DMS 273 treated with DMSO at 0.1 percent for 48 hours (cell line): ENCODE measurements around the gene MFAP3L.
"Not testable (repeated sequence)": the region's sequence is repeated elsewhere in the genome, so short reads cannot be mapped to it uniquely, and the experiment has no call there.

Experiments used
- DNase-seq: peaks from one replicate; lab custom pipeline; 2025; lab: John Stamatoyannopoulos, UW

Gene MFAP3L

DNA sequence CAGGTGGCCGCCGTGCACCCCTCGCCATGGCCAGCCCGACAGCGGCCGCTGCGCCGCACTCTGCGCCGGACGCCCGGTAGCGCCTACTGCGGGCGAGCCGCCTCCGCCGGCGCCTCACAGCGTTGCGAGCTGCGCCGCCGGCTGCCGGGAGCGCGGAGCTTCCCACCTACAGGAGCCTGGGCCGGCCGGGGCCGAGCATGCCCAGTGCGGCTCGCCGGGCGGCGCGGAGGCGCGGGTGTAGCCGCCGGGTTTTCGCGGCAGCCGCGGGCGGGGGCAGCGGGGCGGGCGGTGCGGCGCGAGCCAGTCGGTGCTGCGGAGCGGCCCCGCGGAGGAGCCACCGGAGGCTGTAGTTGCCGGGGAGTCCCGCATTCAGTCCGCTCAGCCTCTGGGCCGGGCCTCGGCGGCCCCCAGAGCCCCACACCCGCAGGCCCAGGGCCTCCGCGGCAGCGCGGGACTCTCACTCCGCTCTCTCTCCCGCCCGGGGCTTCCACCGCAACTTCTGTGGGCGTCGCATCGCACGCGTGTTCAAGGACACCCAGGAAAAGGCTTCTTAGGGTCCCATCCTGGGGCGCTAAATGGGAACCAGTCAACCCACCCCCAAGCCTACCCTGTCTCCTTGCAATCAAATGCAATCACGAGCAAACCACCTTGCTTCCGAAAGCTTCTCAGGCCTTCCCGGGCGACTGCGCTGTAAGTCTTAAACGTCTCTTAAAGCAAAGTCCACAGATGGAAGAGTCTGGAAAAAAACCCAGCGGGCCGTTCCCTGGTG, at the start of gene MFAP3L:
TSS of gene MFAP3L (minus strand) at position 143 of the 769 bp plus-strand sequence. CDS start 20,518 bp downstream, outside the sequence.
- peak; percentile 45 for DNase-seq

DNA sequence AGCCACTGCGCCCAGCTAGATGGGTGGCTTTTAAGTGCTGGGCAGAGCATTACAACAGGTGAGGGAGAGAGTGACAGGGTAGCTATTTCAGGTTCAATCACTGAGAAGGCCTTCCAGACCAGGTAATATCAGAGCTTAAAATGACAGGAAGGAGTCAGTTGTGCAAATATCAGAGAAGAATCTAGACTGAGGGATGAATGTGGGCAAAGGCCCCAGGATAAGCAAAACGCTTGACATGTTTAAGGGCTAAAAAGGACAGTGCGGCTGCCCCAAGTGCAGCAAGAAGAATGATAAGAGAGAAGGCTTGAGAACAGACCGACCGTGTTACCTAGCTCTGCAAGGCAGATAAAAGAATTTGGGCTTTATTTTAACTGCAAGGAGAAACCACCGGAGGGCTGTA, 45.0 kb upstream of the MFAP3L start:
- no peak for DNase-seq

DNA sequence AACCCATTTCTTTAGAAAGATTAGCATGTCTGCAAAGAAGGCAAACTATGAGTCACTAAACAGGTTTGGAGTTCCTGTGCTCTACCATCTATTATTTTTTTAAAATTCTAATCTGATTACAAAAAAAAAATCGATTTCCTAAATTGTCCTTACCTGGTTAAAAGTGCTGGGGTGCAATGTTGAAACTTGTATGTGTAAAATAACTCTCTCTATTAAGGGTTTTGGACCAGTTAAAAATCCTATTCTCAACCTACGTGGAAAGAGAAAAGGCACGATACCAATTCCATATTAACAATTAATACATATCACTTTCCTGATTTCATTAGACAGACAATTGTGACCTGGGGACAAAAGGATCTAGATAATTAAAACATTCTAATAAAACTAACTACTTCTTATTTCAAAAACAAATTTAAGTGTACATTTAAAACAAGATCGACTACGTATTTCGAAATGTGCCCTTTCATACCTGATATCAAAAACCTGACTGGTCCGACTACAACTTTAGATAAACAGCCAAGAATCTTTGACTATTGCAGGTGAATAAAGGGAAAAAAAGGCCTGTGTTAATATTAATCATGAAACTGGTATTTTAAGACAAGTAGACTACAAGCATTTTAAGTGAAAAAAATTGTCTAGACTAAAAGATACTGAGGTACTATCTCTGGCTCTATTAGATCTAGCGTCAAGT, 42.4 kb upstream of the MFAP3L start:
- no peak for DNase-seq

DNA sequence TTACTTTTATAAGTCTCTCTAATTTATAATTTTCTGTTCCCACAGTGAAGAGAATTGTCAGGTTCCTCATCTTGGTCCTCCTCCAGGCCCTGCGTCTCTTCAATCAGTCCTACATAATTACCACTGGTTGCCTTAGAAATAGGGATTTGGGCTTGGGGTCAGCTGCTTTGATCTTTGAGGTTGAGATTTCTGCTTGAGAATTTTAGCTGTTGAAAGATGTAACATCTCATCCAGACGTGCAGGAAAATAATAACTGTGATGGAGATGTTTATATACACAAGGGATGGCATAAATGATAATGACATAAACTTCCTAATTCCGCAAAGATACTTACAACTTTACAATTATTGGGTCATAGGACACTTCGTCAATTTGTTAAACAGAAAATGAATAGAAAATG, 33.2 kb upstream of the MFAP3L start:
- DNase-seq: no peak

DNA sequence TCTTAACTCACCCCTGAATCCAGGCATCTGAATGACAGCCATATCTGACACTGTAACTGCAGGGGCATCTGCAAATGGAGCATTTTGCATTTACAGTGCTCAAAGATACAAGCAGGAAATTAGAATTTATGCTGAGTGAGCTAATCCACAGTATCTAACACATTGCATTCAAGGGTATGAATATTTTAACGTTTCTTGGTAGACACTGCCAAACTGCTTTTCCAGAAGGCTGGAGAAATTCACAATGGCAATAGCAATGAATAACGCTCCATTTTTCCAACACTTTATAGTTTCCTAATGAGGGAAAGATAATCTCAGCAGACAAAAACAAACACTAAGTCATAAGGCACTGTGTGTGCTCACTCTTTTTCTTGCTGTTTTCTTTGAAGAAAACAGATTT, 32.6 kb upstream of the MFAP3L start:
- no peak for DNase-seq

DNA sequence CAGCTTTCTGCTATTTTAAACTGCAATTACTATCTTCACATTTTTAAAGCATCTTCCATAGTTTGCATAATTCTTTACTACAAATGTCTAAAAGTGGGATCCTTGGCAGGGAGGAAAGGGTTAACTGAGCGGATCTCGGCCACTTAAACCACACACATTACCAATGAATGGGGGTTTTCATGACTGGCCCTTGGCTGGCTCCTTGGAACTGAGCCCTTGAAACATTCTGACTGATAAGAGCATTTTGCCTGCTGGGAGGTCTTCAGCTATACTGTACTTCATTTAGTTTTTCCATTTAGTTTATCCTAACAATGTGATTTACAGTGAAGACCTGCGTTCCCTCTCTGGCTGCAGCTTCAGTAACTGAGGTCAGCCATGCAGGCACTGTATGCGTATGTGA, 31.7 kb upstream of the MFAP3L start:
- no peak for DNase-seq

DNA sequence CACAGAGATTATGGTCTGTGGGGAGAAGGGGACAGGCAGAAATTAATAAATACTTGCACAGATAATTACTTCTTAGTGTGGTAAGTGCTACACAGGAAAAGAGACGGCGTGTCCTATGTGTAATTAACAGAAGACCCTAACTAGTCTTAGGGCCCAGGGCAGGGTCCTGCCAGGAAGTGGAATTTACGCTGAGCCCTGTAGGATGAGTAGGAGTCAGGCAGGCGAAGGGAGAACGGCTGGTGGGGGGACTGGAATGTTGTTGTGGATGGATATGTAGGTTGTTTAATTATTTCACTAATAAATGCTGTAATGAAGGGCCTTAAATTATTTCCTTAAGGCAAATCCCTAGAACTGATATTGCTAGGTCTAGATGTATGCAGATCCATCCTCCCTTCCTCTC, 26.7 kb upstream of the MFAP3L start:
- DNase-seq: no peak

DNA sequence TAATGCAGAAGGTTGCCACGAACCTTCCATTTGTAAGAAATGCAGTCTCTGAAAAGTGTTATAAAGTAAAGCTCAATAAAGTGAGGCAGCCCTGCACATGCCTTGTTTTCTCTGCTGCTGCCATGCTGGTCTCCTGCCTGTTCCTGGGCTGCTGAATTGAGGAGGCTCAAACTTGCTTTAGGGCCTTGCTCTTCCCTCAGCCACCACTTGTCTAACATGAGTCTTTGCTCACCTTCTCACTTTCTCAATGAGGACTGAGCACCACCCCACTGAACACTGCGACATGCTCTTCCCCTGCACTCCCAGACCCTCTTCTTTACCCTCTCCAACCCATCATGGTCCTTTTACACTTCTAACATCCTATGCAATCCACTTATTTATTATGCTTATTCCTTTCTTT, 25.2 kb upstream of the MFAP3L start:
- DNase-seq: no peak

DNA sequence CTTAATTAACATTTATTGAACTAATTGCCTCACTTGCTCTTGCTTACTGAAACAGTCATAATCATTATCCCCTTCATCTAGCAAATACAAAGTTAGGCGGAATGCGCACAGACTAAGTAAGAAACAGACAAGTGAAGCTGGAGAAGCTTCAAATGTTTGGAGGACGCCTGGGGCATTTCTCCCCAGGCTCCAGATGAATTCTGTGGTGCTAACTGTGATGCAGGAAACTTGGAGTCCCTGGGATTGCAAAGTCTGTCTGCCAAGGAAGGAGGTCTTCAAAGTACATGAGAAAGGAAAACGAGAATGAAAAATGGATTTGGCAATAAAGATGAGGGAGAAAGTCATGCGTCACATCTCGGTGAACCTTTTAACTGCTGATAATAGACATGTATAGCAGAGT, 23.6 kb upstream of the MFAP3L start:
- no peak for DNase-seq

DNA sequence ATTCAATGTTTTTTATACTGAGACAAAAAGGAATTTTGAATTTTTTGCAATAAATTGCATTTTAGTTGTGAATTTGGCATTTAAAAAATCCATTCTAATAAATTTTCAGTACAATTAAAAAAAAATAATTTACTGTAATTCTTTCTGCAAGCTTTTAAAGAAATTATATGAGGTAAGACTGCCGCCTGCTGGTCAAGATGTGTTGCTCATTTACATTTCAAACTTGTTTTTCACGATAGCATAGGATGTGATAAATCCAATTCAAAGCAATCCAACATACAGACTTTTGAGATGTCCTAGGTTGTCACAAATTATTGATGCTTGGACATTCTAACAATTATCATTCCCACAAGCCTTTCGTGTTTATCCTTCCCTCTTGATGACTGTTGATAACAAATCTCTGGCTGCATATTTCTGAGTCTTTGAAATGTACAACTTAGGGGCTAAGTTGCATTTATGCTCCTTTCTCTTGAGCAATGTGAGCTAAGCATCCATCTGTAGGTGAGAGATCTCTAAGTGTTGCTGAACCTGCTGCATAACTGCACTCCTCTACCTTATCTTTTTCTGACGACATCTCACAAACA, 21.7 kb upstream of the MFAP3L start:
- DNase-seq: no peak

DNA sequence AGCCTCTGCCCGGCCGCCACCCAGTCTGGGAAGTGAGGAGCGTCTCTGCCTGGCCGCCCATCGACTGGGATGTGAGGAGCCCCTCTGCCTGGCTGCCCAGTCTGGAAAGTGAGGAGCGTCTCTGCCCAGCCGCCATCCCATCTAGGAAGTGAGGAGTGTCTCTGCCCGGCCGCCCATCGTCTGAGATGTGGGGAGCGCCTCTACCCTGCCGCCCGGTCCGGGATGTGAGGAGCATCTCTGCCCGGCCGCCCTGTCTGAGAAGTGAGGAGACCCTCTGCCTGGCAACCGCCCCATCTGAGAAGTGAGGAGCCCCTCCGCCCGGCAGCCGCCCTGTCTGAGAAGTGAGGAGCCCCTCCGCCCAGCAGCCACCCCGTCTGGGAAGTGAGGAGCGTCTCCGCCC, 20.0 kb upstream of the MFAP3L start:
- DNase-seq: not testable (repeated sequence)

DNA sequence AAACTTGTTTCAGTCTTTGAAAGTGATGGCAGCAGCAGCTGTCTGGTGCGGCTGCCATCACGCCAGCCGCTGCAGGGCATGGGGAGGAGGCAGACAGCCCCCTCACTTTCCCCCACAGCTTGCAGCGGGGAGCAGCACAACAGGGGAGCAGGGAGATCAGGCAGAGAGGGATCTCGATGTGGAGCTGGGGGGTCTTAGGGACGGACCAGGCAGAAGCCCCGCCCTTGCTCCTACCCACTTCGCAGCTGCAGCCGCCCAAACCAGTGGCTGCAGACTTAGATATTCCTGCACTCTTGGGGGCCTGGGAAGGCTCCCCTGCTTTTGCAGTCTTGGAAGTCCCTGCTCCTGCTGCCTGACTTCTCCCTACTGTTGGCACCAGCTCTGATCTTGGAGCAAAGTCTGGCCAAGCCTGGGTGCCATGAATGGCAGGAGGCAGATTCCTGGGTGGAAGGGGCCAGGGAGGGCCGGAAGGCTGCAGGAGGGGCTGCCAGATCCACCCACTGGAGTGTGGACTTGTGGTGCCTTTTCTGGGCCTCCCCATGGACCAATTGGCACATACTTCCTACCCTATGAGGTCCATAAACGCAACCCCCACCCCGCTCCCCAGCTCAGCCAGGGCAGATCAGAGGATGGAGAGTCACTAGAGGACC, 14.0 kb upstream of the MFAP3L start:
- no peak for DNase-seq

DNA sequence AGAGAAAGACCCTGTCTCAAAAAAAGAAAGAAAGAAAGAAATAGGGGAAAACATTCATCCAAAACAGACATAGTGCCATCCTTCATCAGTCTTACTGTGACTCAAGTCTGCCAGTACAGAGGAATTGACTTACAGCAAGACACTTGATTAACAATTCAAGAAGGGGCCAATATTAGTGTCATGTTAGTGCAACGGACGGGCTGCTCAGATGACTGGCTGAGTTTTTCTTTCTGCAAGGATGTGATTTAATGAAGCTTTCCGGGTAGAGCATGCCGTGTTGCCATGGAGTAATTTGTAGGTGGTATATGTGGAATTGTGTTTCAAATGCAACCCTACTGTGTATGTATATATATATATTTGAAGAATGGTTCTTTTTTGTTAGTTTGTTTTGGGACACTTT, 12.6 kb upstream of the MFAP3L start:
- DNase-seq: no peak

DNA sequence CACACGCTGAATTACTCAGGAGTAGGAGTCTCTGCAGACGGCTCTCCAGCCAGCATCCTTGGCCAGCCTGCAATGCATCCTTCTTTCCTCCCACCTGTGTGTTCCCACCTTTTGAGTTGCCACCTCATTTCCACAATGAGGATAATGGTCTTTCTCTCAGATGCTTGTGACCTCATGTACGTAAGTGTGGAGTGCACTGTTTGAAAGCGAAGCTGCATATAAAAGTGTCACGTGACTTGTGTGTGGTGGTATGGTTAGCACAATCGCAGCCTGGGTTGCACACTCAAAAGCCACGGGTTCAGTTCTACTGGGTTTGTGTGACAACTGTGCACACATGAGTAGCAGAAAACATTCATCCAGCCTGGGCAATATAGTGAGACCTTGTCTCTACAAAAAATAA, 12.0 kb upstream of the MFAP3L start:
- DNase-seq: no peak

DNA sequence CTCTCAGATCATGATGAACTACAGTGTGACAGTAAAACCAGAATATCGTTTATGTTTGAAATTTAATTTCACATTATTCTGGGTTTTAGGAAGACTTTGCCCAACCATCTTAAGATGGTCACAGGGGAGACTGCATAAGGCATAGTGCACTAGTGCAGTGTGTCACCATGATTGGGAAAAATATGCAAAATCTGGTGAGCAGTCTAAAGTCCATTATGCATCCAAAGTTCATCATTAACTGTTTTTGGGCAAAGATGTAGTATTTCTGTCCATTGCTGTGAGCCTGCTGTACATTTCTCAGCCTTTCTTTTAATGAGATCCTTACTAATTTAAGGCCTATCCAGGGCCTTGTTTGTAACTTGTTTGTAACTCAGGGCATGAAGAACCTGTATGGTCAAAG, 11.3 kb upstream of the MFAP3L start:
- no peak for DNase-seq

DNA sequence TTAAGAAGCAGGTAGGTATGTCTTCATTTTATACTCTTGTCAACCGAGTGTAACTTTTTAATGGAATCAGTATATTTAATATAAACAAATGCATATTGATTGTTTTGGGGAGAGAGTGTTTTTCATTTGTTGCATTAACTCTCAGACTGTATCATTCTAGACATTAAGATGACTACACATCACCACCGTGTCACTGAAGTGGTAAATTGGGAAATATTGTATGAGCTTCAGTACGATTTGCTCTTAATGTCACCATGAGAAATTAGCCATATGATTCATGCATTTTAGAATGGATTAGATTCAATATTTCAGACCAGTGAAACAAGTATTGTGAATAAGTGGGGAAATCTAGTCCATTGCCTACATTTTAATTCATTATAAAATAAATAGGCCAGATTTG, 9.7 kb upstream of the MFAP3L start:
- no peak for DNase-seq

DNA sequence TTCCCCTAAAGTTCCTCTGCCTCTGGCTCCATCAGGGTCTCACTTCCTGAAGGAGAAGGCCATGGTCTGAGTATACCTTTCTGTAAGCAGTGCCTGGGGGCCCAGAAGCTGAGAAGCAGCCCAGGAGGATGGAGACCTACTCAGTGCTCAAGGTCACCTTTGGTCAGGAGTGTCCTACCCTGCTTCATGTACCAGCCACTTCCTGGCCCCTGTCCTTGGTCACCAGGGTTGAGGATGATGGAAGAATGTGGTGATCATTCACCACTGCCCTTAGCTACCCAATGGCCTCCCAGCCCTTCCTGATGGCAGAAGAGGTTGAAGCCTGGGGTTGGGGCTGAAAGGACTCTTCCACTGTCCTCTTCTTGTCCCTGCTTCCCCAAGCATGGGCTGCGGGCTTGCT, 9.0 kb upstream of the MFAP3L start:
- DNase-seq: no peak

DNA sequence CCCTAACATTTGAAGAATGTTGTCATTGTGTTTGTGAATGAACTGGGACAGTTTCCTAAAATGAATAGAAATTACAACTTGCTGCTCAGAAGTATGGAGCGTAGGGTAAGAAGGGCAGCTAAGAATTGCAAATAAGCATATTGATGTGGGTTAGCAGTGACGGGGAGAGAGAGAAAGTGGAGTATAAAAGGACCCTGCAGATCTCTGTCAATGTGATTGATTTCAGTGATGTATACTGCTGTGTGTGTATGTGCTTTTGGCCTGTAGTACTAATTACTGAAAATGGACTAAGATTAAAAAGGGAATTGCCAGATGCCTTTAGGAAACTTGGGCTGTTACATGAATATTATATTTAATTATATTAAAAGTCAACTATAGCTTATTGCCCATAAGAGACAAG, 7.8 kb upstream of the MFAP3L start:
- no peak for DNase-seq

DNA sequence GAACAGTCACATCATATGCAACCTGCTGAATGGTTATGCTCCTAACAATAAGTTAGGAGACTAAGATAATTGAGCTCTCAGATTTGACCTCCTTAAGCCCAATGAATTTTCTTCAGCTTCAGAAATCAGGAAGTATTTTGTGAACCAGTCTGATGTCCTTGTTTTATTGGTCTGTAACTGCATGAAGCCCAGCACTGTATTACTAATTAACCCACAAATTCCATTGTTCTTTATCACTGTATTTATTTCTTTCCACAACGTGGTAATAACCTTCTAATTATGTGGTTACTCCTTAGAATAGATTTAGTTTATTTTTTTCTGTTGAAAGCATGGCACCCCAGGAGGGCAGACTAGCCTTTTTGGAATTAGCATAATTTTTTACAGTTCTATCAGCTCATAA, 3.9 kb upstream of the MFAP3L start:
- no peak for DNase-seq

DNA sequence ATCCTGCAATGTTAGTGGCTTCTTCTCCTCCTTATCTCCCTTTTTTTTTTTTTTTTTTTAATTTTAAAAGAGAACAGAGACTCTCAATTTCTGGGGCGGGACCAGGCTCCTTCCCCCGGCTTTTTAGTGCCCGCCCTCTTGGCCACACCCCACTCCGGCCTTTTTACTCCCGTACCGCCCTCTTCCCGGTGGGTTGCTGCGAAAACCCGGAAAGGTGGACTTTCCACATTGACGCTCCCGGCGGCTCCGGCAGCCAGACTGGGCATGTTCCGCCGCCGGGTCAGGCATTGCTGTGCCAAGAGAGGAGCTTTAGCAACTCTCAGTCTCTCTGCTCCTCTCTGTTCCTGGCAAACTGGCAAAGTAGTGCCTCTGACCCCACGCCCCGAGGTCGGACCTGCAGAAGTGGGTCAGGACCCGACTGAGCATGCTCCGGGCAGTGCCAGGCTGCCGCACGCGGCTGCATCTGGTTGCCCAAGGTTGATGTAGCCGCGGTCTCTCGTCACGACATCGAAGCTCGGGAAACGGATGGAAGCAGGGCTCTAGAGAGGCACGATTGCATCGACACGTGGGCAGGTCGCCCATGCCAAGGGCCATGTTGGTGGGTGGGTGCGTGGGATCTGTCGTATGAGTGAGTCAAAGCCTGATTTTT, 1.1 kb upstream of the MFAP3L start:
- peak; percentile 57 for DNase-seq

DNA sequence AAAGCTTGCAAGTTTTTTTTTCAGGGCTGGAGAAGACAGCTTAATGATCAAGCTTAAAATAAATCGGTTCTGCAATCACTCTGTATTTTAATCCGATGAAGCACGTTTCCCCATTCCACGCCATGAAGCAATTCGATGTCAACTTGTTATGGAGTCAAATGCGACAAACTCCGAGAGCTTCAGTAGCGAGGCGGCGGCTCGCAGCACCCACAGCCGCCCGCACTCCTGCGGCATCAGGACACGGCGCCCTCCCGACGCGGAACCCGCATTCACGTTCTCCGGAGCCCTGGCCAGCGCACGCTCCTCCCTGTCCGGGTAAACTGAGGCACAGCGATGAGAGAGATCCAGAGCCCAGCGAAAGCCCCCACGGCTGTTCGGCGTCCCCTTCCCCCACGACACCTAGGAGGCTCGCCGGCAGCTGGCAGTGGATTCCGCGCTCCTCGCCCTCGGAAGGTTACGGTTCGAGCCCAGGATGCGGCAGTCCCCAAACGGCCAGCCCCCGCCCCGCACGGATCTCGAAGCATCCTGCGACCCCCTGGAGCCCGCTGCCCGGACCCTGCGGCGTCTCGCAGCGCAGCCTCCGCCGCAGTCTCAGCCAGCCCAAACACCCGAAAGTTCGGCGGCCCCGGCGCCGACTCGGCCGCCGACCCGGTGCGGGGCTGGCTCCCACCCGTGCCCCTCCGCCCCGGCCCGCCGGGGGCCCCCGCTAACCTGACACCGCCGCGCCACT, 507 bp downstream of the MFAP3L start:
- DNase-seq: no peak

DNA sequence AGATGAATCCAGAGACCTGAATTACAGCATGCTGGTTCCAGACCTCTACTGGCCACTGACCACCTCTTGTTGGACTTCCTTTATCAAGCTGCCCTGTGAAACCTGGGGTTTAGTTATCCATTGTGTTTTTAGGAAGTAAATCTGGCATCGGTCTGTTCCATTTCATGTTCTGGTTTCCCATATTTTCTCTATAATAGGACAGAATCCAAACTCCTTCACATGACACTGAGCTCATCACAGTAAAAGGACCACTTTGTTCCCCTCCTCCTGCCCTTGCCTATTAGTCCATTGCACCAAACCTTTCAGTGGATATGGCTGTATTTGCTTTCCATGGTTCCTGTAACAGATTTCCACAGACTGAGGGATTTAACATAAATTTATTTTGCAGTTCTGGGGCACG, 4.0 kb downstream of the MFAP3L start:
- no peak for DNase-seq
